ENCODE measurements around the gene ACAP2.
"Not testable (repeated sequence)": the region's sequence is repeated elsewhere in the genome, so short reads cannot be mapped to it uniquely, and the experiment has no call there.

The ACAP2 gene

DNA sequence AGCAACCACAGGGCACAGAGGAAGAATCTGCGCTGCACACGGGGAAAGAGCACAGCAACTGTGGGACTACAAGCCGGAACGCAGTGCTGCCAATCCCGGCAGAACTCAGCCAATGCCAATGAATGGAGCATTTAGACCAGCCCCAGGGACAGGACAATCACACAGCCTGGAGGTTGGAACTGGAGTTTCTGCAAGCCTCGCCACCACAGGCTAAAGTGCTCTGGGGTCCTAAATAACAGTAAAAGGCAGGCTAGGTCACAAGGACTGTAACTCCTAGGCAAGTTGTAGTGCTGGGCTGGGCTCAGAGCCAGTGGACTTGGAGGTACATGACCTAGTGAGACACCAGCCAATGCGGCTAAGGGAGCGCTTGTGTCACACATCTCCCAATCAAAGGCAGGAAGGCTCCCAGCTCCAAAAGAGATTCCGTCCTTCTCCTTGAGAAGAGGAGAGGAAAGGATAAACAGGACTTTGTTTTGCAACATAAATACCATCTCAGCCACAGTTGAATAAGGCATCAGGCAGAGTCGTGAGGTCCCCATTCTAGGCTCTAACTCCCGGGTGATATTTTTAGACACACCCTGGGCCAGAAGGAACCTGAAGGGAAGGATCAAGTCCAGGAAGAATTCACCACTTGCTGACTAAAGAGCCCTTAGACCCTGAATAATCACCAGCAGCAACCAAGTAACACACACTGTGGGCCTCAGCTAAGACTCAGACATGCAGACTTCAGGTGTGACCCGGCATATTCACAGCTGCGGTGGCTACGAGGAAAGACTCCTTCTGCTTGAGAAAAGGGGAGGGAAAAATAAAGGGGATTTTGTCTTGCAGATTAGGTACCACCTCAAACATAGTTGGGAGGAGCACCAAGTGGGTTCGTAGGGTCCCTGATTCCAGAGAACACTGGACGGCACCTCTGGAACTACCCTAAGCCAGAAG is 86.4 kb downstream of the ACAP2 start:
- Histone ChIP-seq H3K4me3 (ENCODE audit: low read depth, low read length) (no peak overlapping the region), H3K36me3 (replicated peaks) (peaks cover 3% of the 10 kb centered on the region), H3K27ac (no peak overlapping the region), H3K27me3 (replicated peaks) (no peaks in the 10 kb centered on the region)
- TF ChIP-seq, protein P1, sequence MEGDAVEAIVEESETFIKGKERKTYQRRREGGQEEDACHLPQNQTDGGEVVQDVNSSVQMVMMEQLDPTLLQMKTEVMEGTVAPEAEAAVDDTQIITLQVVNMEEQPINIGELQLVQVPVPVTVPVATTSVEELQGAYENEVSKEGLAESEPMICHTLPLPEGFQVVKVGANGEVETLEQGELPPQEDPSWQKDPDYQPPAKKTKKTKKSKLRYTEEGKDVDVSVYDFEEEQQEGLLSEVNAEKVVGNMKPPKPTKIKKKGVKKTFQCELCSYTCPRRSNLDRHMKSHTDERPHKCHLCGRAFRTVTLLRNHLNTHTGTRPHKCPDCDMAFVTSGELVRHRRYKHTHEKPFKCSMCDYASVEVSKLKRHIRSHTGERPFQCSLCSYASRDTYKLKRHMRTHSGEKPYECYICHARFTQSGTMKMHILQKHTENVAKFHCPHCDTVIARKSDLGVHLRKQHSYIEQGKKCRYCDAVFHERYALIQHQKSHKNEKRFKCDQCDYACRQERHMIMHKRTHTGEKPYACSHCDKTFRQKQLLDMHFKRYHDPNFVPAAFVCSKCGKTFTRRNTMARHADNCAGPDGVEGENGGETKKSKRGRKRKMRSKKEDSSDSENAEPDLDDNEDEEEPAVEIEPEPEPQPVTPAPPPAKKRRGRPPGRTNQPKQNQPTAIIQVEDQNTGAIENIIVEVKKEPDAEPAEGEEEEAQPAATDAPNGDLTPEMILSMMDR (IDR thresholded peaks at IDR 0.05; ENCODE audit: low read depth, low read length, missing control alignments): no peak
- in situ Hi-C loops (cut with HindIII; ENCODE audit: low pct_ligation_motif_present, low sequenced_read_pairs): no loop called here
- no peak for DNase-seq

DNA sequence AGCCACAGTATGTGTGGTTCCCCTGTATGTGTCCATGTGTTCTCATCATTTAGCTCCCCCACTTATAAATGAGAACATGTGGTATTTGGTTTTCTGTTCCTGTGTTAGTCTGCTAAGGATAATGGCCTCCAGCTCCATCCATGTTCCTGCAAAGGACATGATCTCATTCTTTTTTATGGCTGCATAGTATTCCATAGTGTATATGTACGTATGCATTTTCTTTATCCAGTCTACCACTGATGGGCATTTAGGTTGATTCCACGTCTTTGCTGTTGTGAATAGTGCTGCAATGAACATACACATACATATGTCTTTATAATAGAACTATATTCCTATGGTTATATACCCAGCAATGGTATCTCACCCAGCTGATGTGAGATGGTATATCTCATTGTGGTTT is 88.8 kb downstream of the ACAP2 start:
- H3K4me3 ChIP-seq (ENCODE audit: low read depth, low read length); in situ Hi-C loops (cut with HindIII; ENCODE audit: low pct_ligation_motif_present, low sequenced_read_pairs); DNase-seq; H3K27ac ChIP-seq; H3K27me3 ChIP-seq (replicated peaks); H3K36me3 ChIP-seq (replicated peaks): not testable (repeated sequence)

DNA sequence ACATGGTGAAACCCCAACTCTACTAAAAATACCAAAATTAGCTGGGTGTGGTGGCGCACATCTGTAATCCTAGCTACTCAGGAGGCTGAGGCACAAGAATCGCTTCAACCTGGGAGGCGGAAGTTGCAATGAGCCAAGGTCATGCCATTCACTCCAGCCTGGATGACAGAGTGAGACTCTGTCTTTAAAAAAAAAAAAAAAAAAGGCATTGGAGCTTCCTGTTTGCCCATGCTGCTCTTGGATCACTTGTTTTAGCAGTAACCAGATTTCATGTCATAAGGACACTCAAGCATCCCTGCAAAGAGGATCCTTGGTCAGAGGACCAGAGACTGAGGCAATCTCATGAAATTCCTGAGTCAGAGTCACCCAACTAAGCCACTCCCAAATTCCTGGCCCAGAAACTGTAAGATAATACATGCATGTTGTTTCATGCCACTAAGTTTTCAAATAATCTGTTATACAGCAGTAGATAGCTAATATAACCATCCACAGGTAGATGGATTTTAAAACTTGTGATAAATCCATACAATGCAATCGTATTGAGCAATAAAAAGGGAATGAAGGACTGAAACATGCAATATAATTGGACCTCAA is 89.8 kb downstream of the ACAP2 start:
- in situ Hi-C loops (cut with HindIII; ENCODE audit: low pct_ligation_motif_present, low sequenced_read_pairs): no loop called here
- DNase-seq: peak; percentile 59
- TF ChIP-seq, protein P1 (IDR thresholded peaks at IDR 0.05; ENCODE audit: low read depth, low read length, missing control alignments): no peak
- no peaks in the 10 kb centered on the region for H3K27me3 ChIP-seq (replicated peaks)
- H3K4me3 ChIP-seq (ENCODE audit: low read depth, low read length): no peak overlapping the region
- H3K27ac ChIP-seq: no peak overlapping the region
- H3K36me3 ChIP-seq (replicated peaks): peaks cover 3% of the 10 kb centered on the region

DNA sequence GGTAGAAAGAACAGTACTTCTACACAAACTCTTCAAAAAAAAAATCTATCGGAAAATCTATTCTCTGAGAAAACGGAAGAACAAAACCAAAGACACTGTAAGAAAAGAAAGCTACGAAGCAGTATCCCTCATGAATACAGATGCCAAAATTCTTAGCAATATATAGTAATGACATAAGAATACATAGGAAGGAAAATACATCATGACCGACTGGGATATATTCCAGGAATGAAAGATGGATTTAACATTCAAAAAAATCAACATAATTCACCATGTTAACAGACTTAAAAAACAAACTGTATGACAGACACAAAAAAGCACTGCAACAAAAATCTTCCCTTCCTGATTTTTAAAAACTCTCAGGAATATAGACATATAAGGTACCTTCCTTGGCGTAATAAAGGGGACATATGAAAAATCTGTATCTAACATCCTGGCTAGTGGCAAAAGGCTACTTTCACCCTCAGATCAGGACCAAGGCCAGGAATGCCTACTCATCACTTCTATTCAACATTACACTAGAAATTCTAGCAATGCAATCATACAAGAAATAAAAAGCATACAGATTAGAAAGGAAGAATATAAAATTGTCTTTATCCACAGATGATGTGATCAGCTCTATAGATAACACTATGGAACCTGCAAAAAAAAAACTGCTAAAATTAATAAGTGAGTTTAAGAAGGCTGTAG is 94.2 kb downstream of the ACAP2 start:
- TF ChIP-seq, protein P1 (IDR thresholded peaks at IDR 0.05; ENCODE audit: low read depth, low read length, missing control alignments): no peak
- in situ Hi-C loops (cut with HindIII; ENCODE audit: low pct_ligation_motif_present, low sequenced_read_pairs): no loop called here
- Histone ChIP-seq H3K4me3 (ENCODE audit: low read depth, low read length) (no peak overlapping the region), H3K36me3 (replicated peaks) (no peaks in the 10 kb centered on the region), H3K27ac (no peak overlapping the region), H3K27me3 (replicated peaks) (no peaks in the 10 kb centered on the region)
- DNase-seq: no peak

DNA sequence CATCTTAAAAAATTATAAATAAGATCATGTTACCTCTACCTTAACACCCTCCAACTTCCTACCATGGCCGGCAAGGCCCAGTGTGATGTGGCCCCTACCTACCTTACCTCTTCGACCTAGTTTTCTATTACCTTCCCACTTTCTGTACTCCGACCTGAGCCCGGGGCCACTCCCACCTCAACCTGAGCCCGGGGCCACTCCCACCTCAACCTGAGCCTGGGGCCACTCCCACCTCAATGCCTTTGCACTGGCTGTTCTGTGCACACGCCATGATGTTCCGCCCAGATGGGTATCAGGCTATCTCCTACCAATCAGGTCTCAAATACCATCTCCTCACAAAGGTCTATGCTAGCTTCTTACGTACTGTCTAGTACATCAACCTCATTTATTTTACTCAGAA is 105.1 kb downstream of the ACAP2 start:
- DNase-seq: no peak
- peaks cover 6% of the 10 kb centered on the region for H3K36me3 ChIP-seq (replicated peaks)

More for the DNA sequence above, 105.1 kb downstream of the ACAP2 start:
- no peaks in the 10 kb centered on the region for H3K27me3 ChIP-seq (replicated peaks)
- in situ Hi-C loops (cut with HindIII; ENCODE audit: low pct_ligation_motif_present, low sequenced_read_pairs): no loop called here
- no peak overlapping the region for H3K4me3 ChIP-seq (ENCODE audit: low read depth, low read length)
- no peak overlapping the region for H3K27ac ChIP-seq
- TF ChIP-seq, protein P1 (IDR thresholded peaks at IDR 0.05; ENCODE audit: low read depth, low read length, missing control alignments): no peak
